Body of pancreas (tissue), 4 donors: ENCODE data around the gene TMC3.

Experiments
- CTCF ChIP-seq, 7 experiments: fragments of 450-650 bp in 4 of 7; fragments of 200-600 bp in 3 of 7; sonication (generic) in 3 of 7; IDR thresholded peaks; one replicate each; pipeline ENCODE4 v1.5.1; 2016 to 2019; ENCODE audit warnings: antibody characterized with exemption in 7 of 7
- POLR2A ChIP-seq, 3 donors: fragments of 450-650 bp; IDR thresholded peaks; one replicate each; pipeline ENCODE4 v1.6.1; 2016; ENCODE audit warnings: antibody characterized with exemption in 3 of 3, mild to moderate bottlenecking in 2 of 3

GRCh38 chr15:81372575-81372974, 1.4 kb downstream of the TMC3 start:
- TF ChIP-seq CTCF (IDR thresholded peaks at IDR 0.05) (no peak), POLR2A (IDR thresholded peaks at IDR 0.05) (no peak)
